ENCODE results near the gene CXorf38.

DNA sequence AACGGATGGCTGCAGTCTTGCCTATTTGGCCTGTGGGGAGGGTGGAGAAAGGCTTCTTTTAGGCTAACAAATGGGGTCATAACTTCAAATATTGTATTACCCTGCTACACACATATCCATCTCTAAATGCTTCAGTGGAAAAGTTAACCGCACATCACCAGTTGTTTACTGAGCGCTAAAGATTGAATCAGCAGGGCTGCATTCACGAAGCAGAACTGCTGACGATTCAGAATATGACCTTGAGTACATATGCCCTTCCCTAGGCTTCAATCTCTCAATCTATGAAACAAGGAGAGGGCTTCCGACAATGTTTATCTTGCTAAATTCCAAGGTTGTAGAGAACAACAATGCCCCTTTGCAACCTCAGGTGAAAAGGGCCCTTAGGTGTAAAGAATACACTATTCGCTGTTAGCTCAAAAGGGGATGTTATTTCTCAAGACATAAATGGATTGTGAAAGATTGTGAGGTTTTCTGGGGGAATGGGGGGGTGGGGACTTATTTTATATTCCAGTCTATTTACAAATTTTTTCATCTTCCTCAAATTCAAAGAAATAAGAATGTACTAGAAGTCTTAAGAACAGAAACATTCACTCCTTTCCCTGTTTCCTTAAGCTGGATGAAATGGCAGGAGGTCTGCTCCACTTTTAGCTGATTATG, 69.2 kb downstream of the CXorf38 start:
- TF ChIP-seq, protein P1, sequence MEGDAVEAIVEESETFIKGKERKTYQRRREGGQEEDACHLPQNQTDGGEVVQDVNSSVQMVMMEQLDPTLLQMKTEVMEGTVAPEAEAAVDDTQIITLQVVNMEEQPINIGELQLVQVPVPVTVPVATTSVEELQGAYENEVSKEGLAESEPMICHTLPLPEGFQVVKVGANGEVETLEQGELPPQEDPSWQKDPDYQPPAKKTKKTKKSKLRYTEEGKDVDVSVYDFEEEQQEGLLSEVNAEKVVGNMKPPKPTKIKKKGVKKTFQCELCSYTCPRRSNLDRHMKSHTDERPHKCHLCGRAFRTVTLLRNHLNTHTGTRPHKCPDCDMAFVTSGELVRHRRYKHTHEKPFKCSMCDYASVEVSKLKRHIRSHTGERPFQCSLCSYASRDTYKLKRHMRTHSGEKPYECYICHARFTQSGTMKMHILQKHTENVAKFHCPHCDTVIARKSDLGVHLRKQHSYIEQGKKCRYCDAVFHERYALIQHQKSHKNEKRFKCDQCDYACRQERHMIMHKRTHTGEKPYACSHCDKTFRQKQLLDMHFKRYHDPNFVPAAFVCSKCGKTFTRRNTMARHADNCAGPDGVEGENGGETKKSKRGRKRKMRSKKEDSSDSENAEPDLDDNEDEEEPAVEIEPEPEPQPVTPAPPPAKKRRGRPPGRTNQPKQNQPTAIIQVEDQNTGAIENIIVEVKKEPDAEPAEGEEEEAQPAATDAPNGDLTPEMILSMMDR (conservative IDR thresholded peaks at IDR 0.05; ENCODE audit: low read depth, low read length) = no peak
- TF ChIP-seq EZH2phosphoT487 (IDR thresholded peaks at IDR 0.05; ENCODE audit: borderline replicate concordance, low read length) = no peak

All from PC-3 (cell line).